SK-N-SH (cell line): ENCODE data around the gene KRTAP4-3. TPM values are rescaled to one million over a fixed set of nuclear protein-coding genes. Genes with fewer than 3 reads are reported as not detected.

Experiments used
- CTCF ChIA-PET: fragments of 300-600, 350-600 bp; formaldehyde crosslinking; extraction: SDS; loops from one replicate; lab custom pipeline; 2021; lab: Yijun Ruan, JAX
- POLR2A ChIA-PET: fragments of 350-600 bp; sonication (Branson Sonifier 250); formaldehyde crosslinking; extraction: SDS; loops from one replicate; lab custom pipeline; 2020; ENCODE audit warnings: antibody characterized with exemption, inconsistent platforms; lab: Yijun Ruan, JAX
- DNase-seq: peaks from one replicate; pipeline ENCODE4 v3.0.0; 2012
- H2AFZ ChIP-seq: fragments of 200-600 bp; sonication (generic); 2 replicates; pipeline ENCODE4 v1.8.1; 2016; ENCODE audit warnings: antibody characterized with exemption, mild to moderate bottlenecking, low read depth
- H3F3A ChIP-seq: fragments of 200-600 bp; sonication (generic); replicated peaks from 2 replicates; pipeline ENCODE3; 2016; ENCODE audit warnings: antibody characterized with exemption, mild to moderate bottlenecking; ENCODE audit not compliant: insufficient read depth
- H3K27ac ChIP-seq, 2 experiments: fragments of 200-500 bp in 1 of 2; fragments of 200-600 bp in 1 of 2; sonication (Bioruptor generic) in 1 of 2; sonication (generic), shearing (Covaris generic) in 1 of 2; 2 replicates each; pipeline versions ENCODE4 v1.5.1 to v1.6.1; 2014 to 2016; ENCODE audit warnings: low read depth in 2 of 2, inconsistent platforms in 1 of 2, low read length in 1 of 2, mild to moderate bottlenecking in 1 of 2, mixed read lengths in 1 of 2
- H3K27me3 ChIP-seq: fragments of 200-600 bp; sonication (generic), shearing (Covaris generic); 2 replicates; pipeline ENCODE4 v1.6.1; 2016; ENCODE audit warnings: mixed run types; ENCODE audit not compliant: insufficient read depth
- H3K36me3 ChIP-seq, 2 experiments: fragments of 200-500 bp in 1 of 2; fragments of 200-600 bp in 1 of 2; sonication (Bioruptor generic) in 1 of 2; sonication (generic) in 1 of 2; replicated peaks in 1 of 2; 2 replicates each; pipeline versions ENCODE3 to v1.5.1; 2014 to 2016; ENCODE audit warnings: low read length in 1 of 2, mild to moderate bottlenecking in 1 of 2; ENCODE audit not compliant: insufficient read depth in 2 of 2, control insufficient read depth in 1 of 2
- H3K4me1 ChIP-seq, 2 experiments: fragments of 200-500 bp in 1 of 2; fragments of 200-600 bp in 1 of 2; sonication (Bioruptor generic) in 1 of 2; sonication (generic), shearing (Covaris generic) in 1 of 2; 2 replicates each; pipeline versions ENCODE4 v1.5.1 to v1.6.1; 2014 to 2016; ENCODE audit warnings: low read depth in 1 of 2, low read length in 1 of 2, mixed run types in 1 of 2; ENCODE audit not compliant: insufficient read depth in 2 of 2, control insufficient read depth in 1 of 2
- H3K4me2 ChIP-seq: fragments of 200-600 bp; sonication (generic), shearing (Covaris generic); 2 replicates; pipeline ENCODE4 v1.6.1; 2017; ENCODE audit warnings: mixed run types
- H3K4me3 ChIP-seq, 2 experiments: fragments of 200-500 bp in 1 of 2; fragments of 200-600 bp in 1 of 2; sonication (Bioruptor generic) in 1 of 2; sonication (generic), shearing (Covaris generic) in 1 of 2; 2 replicates each; pipeline versions ENCODE4 v1.5.1 to v1.8.1; 2014 to 2016; ENCODE audit warnings: low read depth in 2 of 2, inconsistent platforms in 1 of 2, low read length in 1 of 2, mild to moderate bottlenecking in 1 of 2, mixed read lengths in 1 of 2, moderate library complexity in 1 of 2
- H3K79me2 ChIP-seq: fragments of 200-600 bp; sonication (generic); 2 replicates; pipeline ENCODE4 v1.8.1; 2017; ENCODE audit warnings: mild to moderate bottlenecking; ENCODE audit not compliant: insufficient read depth
- H3K9ac ChIP-seq: fragments of 200-600 bp; sonication (generic); 2 replicates; pipeline ENCODE4 v1.6.1; 2017; ENCODE audit warnings: mixed run types
- H3K9me2 ChIP-seq: fragments of 200-600 bp; sonication (generic); 2 replicates; pipeline ENCODE4 v1.6.1; 2017; ENCODE audit warnings: mixed run types
- H3K9me3 ChIP-seq: fragments of 200-600 bp; sonication (generic); 2 replicates; pipeline ENCODE4 v1.6.1; 2017; ENCODE audit warnings: mixed run types, mild to moderate bottlenecking, moderate library complexity
- H4K20me1 ChIP-seq: fragments of 200-600 bp; sonication (generic); 2 replicates; pipeline ENCODE4 v1.6.1; 2017; ENCODE audit warnings: mild to moderate bottlenecking, mixed run types; ENCODE audit not compliant: insufficient read depth
- CHD2 ChIP-seq: fragments of 150-350 bp; IDR thresholded peaks from 2 replicates; pipeline ENCODE4 v1.6.1; 2018; ENCODE audit warnings: low read length; ENCODE audit not compliant: partially characterized antibody
- ELF1 ChIP-seq: IDR thresholded peaks from 2 replicates; pipeline ENCODE4 v1.4.0; 2012
- EZH2phosphoT487 ChIP-seq: fragments of 200-600 bp; sonication (generic); IDR thresholded peaks from 2 replicates; pipeline ENCODE4 v1.6.1; 2017; ENCODE audit warnings: low read depth, mixed run types, mild to moderate bottlenecking, antibody characterized with exemption, moderate library complexity, borderline replicate concordance
- FOSL2 ChIP-seq: IDR thresholded peaks from 2 replicates; pipeline ENCODE4 v1.4.0; 2012; ENCODE audit warnings: low read depth, mild to moderate bottlenecking, moderate library complexity, borderline replicate concordance
- FOXM1 ChIP-seq: IDR thresholded peaks from 2 replicates; pipeline ENCODE4 v1.4.0; 2012; ENCODE audit warnings: low read depth, mild to moderate bottlenecking
- GATA2 ChIP-seq: sonication (generic); formaldehyde crosslinking; IDR thresholded peaks from 2 replicates; pipeline ENCODE4 v1.5.0; 2020; ENCODE audit warnings: mild to moderate bottlenecking, missing genetic modification reagents
- MXI1 ChIP-seq: IDR thresholded peaks from 2 replicates; pipeline ENCODE4 v1.6.1; 2012; ENCODE audit warnings: mild to moderate bottlenecking, low read depth, low read length, improper control_type of control experiment
- NRF1 ChIP-seq: IDR thresholded peaks from 2 replicates; pipeline ENCODE4 v1.6.1; 2012; ENCODE audit warnings: low read depth, mild to moderate bottlenecking, low read length
- RCOR1 ChIP-seq: fragments of 150-350 bp; IDR thresholded peaks from 2 replicates; pipeline ENCODE4 v1.6.1; 2017; ENCODE audit warnings: antibody characterized with exemption, low read length
- TEAD4 ChIP-seq: IDR thresholded peaks from 2 replicates; pipeline ENCODE4 v1.4.0; 2012; ENCODE audit warnings: mild to moderate bottlenecking, borderline replicate concordance; ENCODE audit not compliant: insufficient read depth
- WGBS: methylation state at CpG from one replicate; pipeline ENCODE4 v1.1.6; 2017; ENCODE audit warnings: low lambda C conversion rate; 5-methylcytosine and 5-hydroxymethylcytosine counted together
- polyA plus RNA-seq, 3 experiments: library from polyadenylated mRNA; depleted of rRNA; stranded (reverse); fragments of >200 nt; gene quantifications; 2 replicates each; pipeline ENCODE4 v1.2.3, GENCODE V29; 2012
- TF ChIP-seq, protein P1 (sequence below): fragments of 150-350 bp; IDR thresholded peaks from 2 replicates; pipeline ENCODE4 v1.6.1; 2017; ENCODE audit warnings: antibody characterized with exemption, low read length, low read depth, borderline replicate concordance
- TF ChIP-seq, protein P2 (sequence below): IDR thresholded peaks from 2 replicates; pipeline ENCODE4 v1.4.0; 2012; ENCODE audit warnings: low read depth, borderline replicate concordance
- TF ChIP-seq, protein P3 (sequence below): IDR thresholded peaks from 2 replicates; pipeline ENCODE4 v1.4.0; 2012; ENCODE audit warnings: low read depth, borderline replicate concordance
- TF ChIP-seq, protein P4 (sequence below): IDR thresholded peaks from 2 replicates; pipeline ENCODE4 v1.4.0; 2012; ENCODE audit warnings: low read depth
- TF ChIP-seq, protein P5 (sequence below): IDR thresholded peaks from 2 replicates; pipeline ENCODE4; 2012

Gene KRTAP4-3
- polyA plus RNA-seq (2012; rRNA removed): not detected in 2 replicates
- not detected in 2 replicates for polyA plus RNA-seq (2012; cell fraction: cytosol; rRNA removed)
- polyA plus RNA-seq (2012; cell fraction: nucleus; rRNA removed): not detected in 2 replicates

DNA sequence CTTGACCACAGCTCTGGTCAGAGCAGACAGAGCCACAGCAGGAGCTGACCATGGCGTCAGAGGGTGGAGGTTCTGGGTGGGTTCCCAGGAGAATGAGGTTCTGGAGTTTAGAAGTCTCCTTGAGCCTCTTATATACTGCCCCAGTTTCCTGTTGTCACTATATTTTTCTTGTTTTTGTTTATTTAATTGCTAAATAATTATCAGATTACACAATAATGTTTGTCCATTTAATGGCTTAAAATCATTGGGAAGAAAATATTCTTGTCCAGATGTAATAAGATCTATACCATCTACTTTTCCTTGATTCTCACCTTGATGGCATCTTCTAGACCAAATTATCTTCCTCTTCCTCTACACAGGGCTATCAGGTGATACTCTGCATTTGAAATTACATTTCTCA lies at the start of gene KRTAP4-3:
Gene KRTAP4-3 (minus strand): TSS at position 101 of the 400 bp plus-strand sequence. CDS start 49 bp downstream, at position 52.
- Histone ChIP-seq H3K36me3 (no peaks in the 10 kb centered on the region), H4K20me1 (no peaks in the 10 kb centered on the region), H2AFZ (no peak within 1 kb of the TSS), H3K4me1 (no peaks in the 10 kb centered on the region), H3K4me2 (no peak within 1 kb of the TSS), H3F3A (no peaks in the 10 kb centered on the region), H3K9me3 (no peaks in the 10 kb centered on the region), H3K27me3 (peaks cover 30% of the 10 kb centered on the region), H3K4me3 (no peak within 1 kb of the TSS), H3K9me2 (no peaks in the 10 kb centered on the region), H3K79me2 (no peaks in the 10 kb centered on the region), H3K9ac (no peak within 1 kb of the TSS), H3K27ac (no peak within 1 kb of the TSS)
- ChIA-PET POLR2A (no interaction called here), CTCF (interaction anchor here (1.0 to 1.1 kb wide), 2 partner anchors 381 kb away, joined by 4 to 5 read pairs; no protein-coding TSS in a partner anchor)
- DNase-seq: no peak
- WGBS: 0% methylated on average over 1 of the region's 1 CpG
- no peak for TF ChIP-seq MXI1
- no peak for TF ChIP-seq ELF1
- no peak for TF ChIP-seq FOXM1
- no peak for TF ChIP-seq TEAD4
- TF ChIP-seq, protein P1, sequence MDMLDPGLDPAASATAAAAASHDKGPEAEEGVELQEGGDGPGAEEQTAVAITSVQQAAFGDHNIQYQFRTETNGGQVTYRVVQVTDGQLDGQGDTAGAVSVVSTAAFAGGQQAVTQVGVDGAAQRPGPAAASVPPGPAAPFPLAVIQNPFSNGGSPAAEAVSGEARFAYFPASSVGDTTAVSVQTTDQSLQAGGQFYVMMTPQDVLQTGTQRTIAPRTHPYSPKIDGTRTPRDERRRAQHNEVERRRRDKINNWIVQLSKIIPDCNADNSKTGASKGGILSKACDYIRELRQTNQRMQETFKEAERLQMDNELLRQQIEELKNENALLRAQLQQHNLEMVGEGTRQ: no peak
- TF ChIP-seq, protein P2, sequence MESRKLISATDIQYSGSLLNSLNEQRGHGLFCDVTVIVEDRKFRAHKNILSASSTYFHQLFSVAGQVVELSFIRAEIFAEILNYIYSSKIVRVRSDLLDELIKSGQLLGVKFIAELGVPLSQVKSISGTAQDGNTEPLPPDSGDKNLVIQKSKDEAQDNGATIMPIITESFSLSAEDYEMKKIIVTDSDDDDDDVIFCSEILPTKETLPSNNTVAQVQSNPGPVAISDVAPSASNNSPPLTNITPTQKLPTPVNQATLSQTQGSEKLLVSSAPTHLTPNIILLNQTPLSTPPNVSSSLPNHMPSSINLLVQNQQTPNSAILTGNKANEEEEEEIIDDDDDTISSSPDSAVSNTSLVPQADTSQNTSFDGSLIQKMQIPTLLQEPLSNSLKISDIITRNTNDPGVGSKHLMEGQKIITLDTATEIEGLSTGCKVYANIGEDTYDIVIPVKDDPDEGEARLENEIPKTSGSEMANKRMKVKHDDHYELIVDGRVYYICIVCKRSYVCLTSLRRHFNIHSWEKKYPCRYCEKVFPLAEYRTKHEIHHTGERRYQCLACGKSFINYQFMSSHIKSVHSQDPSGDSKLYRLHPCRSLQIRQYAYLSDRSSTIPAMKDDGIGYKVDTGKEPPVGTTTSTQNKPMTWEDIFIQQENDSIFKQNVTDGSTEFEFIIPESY: no peak
- no peak for TF ChIP-seq CHD2
- TF ChIP-seq GATA2 (CRISPR knock-in tag): no peak
- no peak for TF ChIP-seq EZH2phosphoT487
- TF ChIP-seq, protein P3, sequence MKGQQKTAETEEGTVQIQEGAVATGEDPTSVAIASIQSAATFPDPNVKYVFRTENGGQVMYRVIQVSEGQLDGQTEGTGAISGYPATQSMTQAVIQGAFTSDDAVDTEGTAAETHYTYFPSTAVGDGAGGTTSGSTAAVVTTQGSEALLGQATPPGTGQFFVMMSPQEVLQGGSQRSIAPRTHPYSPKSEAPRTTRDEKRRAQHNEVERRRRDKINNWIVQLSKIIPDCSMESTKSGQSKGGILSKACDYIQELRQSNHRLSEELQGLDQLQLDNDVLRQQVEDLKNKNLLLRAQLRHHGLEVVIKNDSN: no peak
- TF ChIP-seq NRF1: no peak
- TF ChIP-seq, protein P4, sequence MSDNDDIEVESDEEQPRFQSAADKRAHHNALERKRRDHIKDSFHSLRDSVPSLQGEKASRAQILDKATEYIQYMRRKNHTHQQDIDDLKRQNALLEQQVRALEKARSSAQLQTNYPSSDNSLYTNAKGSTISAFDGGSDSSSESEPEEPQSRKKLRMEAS: no peak
- TF ChIP-seq, protein P5, sequence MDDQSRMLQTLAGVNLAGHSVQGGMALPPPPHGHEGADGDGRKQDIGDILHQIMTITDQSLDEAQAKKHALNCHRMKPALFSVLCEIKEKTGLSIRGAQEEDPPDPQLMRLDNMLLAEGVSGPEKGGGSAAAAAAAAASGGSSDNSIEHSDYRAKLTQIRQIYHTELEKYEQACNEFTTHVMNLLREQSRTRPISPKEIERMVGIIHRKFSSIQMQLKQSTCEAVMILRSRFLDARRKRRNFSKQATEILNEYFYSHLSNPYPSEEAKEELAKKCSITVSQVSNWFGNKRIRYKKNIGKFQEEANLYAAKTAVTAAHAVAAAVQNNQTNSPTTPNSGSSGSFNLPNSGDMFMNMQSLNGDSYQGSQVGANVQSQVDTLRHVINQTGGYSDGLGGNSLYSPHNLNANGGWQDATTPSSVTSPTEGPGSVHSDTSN: no peak
- no peak for TF ChIP-seq RCOR1
- no peak for TF ChIP-seq FOSL2
